Peyer's patch (tissue), 4 donors: ENCODE results near the gene CRMP1. TPM values are rescaled to one million over a fixed set of nuclear protein-coding genes. Genes with fewer than 3 reads are reported as not detected.
"Not testable (repeated sequence)": the region's sequence is repeated elsewhere in the genome, so short reads cannot be mapped to it uniquely, and the experiment has no call there.

Experiments
- DNase-seq, 3 donors: peaks; one replicate each; pipeline ENCODE4 v3.0.0-alpha.2; 2017 to 2019
- H3K27ac ChIP-seq, 4 donors: fragments of 200-600 bp; sonication (generic); one replicate each; pipeline ENCODE4 v1.5.1; 2016 to 2019
- H3K27me3 ChIP-seq, 2 donors: fragments of 200-600 bp; sonication (generic); one replicate each; pipeline ENCODE4 v1.5.1; 2019
- H3K36me3 ChIP-seq, 3 donors: fragments of 200-600 bp; sonication (generic); one replicate each; pipeline ENCODE4 v1.5.1; 2016 to 2019
- H3K4me1 ChIP-seq, 4 donors: fragments of 200-600 bp; sonication (generic); one replicate each; pipeline ENCODE4 v1.5.1; 2016 to 2019
- H3K4me3 ChIP-seq, 4 donors: fragments of 200-600 bp; sonication (generic); 1 replicate in 3 of 4; 2 replicates in 1 of 4; pipeline ENCODE4 v1.5.1; 2016 to 2019; ENCODE audit warnings: mild to moderate bottlenecking in 1 of 4
- H3K9me3 ChIP-seq, 4 donors: fragments of 200-600 bp; sonication (generic); one replicate each; pipeline ENCODE4 v1.5.1; 2016 to 2019; ENCODE audit warnings: mild to moderate bottlenecking in 1 of 4
- POLR2A ChIP-seq, 2 donors: fragments of 450-650 bp; IDR thresholded peaks; one replicate each; pipeline ENCODE4 v1.5.1; 2017; ENCODE audit warnings: antibody characterized with exemption in 2 of 2, mild to moderate bottlenecking in 2 of 2, moderate library complexity in 2 of 2
- total RNA-seq, 4 donors: library from RNA; depleted of rRNA; stranded (reverse); fragments of >200 nt; gene quantifications; one replicate each; pipeline ENCODE4 v1.1.0, GENCODE V29; 2016
- TF ChIP-seq, protein P1 (sequence below), 6 experiments: fragments of 450-650 bp in 4 of 6; fragments of 200-600 bp in 2 of 6; sonication (generic) in 1 of 6; IDR thresholded peaks; one replicate each; pipeline ENCODE4 v1.5.1; 2017 to 2019; ENCODE audit warnings: antibody characterized with exemption in 6 of 6, mild to moderate bottlenecking in 3 of 6, moderate library complexity in 1 of 6

CRMP1 gene
- total RNA-seq, 4 donors from 2014 or later, result 1.5 to 5.8 (median 1.6) TPM; not detected in 1

GRCh38 chr4:5863461-5864113 is 29.3 kb downstream of the CRMP1 start:
- TF ChIP-seq POLR2A (IDR thresholded peaks at IDR 0.05), result no peak
- TF ChIP-seq, protein P1, sequence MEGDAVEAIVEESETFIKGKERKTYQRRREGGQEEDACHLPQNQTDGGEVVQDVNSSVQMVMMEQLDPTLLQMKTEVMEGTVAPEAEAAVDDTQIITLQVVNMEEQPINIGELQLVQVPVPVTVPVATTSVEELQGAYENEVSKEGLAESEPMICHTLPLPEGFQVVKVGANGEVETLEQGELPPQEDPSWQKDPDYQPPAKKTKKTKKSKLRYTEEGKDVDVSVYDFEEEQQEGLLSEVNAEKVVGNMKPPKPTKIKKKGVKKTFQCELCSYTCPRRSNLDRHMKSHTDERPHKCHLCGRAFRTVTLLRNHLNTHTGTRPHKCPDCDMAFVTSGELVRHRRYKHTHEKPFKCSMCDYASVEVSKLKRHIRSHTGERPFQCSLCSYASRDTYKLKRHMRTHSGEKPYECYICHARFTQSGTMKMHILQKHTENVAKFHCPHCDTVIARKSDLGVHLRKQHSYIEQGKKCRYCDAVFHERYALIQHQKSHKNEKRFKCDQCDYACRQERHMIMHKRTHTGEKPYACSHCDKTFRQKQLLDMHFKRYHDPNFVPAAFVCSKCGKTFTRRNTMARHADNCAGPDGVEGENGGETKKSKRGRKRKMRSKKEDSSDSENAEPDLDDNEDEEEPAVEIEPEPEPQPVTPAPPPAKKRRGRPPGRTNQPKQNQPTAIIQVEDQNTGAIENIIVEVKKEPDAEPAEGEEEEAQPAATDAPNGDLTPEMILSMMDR (IDR thresholded peaks at IDR 0.05), result no peak
- Histone ChIP-seq H3K4me1 (no peaks in the 10 kb centered on the region), H3K9me3 (no peaks in the 10 kb centered on the region), H3K27me3 (no peaks in the 10 kb centered on the region), H3K27ac (no peak overlapping the region), H3K4me3 (no peak overlapping the region), H3K36me3 (no peaks in the 10 kb centered on the region)
- no peak for DNase-seq

GRCh38 chr4:5858020-5858769 is 34.7 kb downstream of the CRMP1 start:
- DNase-seq, result no peak
- TF ChIP-seq, protein P1 (IDR thresholded peaks at IDR 0.05), result no peak
- no peak for TF ChIP-seq POLR2A (IDR thresholded peaks at IDR 0.05)
- no peaks in the 10 kb centered on the region for H3K9me3 ChIP-seq
- no peaks in the 10 kb centered on the region for H3K36me3 ChIP-seq
- no peak overlapping the region for H3K4me3 ChIP-seq
- no peaks in the 10 kb centered on the region for H3K27me3 ChIP-seq
- H3K27ac ChIP-seq, result no peak overlapping the region
- H3K4me1 ChIP-seq, result no peaks in the 10 kb centered on the region

GRCh38 chr4:5857199-5857598 is 35.7 kb downstream of the CRMP1 start:
- Histone ChIP-seq H3K36me3 (no peaks in the 10 kb centered on the region), H3K9me3 (no peaks in the 10 kb centered on the region), H3K27ac (no peak overlapping the region), H3K4me1 (no peaks in the 10 kb centered on the region), H3K4me3 (no peak overlapping the region), H3K27me3 (no peaks in the 10 kb centered on the region)
- TF ChIP-seq POLR2A (IDR thresholded peaks at IDR 0.05), result no peak
- TF ChIP-seq, protein P1 (IDR thresholded peaks at IDR 0.05), result no peak
- no peak for DNase-seq

DNA sequence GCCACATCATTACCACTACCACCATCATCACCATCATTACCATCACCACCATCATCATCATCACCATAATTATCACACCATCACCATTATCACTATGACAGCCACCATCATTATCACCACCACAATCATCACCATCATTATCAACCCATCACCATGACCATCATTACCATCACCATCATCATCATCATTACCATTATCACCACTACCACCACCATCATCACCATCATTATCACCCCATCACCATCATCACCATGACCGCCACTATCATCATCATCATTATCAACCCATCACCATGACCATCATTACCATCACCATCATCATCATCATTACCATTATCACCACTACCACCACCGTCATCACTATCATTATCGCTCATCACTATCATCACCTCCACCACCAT is 36.5 kb downstream of the CRMP1 start:
- H3K4me3 ChIP-seq, H3K4me1 ChIP-seq, H3K9me3 ChIP-seq, DNase-seq, H3K27ac ChIP-seq, H3K27me3 ChIP-seq, H3K36me3 ChIP-seq: not testable (repeated sequence)

DNA sequence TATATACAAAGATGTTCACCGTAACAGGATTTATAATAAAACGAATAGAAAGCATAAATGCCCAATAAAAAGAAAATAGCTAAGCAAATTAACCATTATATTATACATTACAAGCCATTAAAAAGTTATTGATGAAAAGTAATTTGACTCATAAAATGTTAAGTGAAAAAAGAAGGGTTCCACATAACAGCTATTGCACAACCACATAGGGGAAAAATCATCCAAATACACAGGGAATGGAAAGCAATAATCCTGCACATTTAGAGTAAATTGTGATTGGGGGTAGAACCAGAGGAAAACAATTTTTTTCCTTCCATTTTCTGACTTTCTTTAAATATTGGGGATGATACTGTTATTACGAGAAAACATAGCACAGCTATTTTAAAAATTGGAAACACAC is 38.0 kb downstream of the CRMP1 start:
- Histone ChIP-seq H3K36me3 (no peaks in the 10 kb centered on the region), H3K27me3 (no peaks in the 10 kb centered on the region), H3K27ac (no peak overlapping the region), H3K4me1 (no peaks in the 10 kb centered on the region), H3K4me3 (no peak overlapping the region), H3K9me3 (no peaks in the 10 kb centered on the region)
- no peak for DNase-seq
- TF ChIP-seq POLR2A (IDR thresholded peaks at IDR 0.05), result no peak
- TF ChIP-seq, protein P1 (IDR thresholded peaks at IDR 0.05), result no peak

DNA sequence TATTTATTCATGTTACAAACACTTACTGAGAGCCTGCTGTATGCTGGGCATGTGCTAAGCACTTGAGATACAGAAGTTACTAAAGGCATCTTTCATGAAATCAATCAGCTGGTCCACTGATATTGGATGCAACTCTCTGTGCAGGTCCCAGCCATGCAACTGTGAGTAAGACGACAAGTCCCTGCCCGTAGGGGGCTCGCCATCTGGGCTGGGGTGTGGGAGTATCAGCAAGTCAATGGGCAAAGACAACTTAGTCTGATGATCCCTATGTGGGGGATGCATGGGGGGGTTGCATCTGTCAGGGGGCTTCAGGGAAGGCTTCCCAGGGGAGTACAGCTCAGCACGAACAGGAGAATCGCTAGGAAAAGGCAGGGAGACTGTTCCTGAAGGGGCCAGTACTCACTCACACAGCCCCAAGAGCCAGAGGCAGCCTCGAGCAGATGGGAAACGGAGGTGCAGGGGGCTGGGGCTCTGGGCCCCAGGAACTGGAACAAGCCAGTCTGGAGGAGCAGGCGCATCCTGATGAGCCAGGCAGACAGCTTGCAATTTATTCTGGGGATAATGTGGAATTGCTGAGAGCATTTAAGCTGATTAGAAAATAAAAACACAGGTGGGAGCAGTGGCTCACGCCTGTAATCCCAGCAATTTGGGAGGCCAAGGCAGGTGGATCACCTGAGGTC is 40.2 kb downstream of the CRMP1 start:
- DNase-seq, result no peak
- Histone ChIP-seq H3K36me3 (no peaks in the 10 kb centered on the region), H3K9me3 (no peaks in the 10 kb centered on the region), H3K27me3 (no peaks in the 10 kb centered on the region), H3K4me1 (no peaks in the 10 kb centered on the region), H3K27ac (no peak overlapping the region), H3K4me3 (no peak overlapping the region)
- TF ChIP-seq, protein P1 (IDR thresholded peaks at IDR 0.05), result no peak
- TF ChIP-seq POLR2A (IDR thresholded peaks at IDR 0.05), result no peak
